ENCODE data around the gene FIBP.
"Not testable (repeated sequence)": the region's sequence is repeated elsewhere in the genome, so short reads cannot be mapped to it uniquely, and the experiment has no call there.

The FIBP gene

GRCh38 chr11:65857853-65858680 is 30.2 kb downstream of the FIBP start, which contains the start of gene CFL1:
CFL1 (minus strand) TSS chr11:65858180; CDS start chr11:65858099, 81 bp downstream.
- DNase-seq, result peak; percentile 97

GRCh38 chr11:65857500-65857852 is 30.8 kb downstream of the FIBP start:
- DNase-seq, result peak; percentile 65

- DNase-seq, result peak; percentile 48
Observed at GRCh38 chr11:65856689-65857499, 31.4 kb downstream of the FIBP start.

GRCh38 chr11:65855927-65856363 is 32.3 kb downstream of the FIBP start:
- no peak for DNase-seq

GRCh38 chr11:65854852-65855837 is 33.1 kb downstream of the FIBP start:
- no peak for DNase-seq

GRCh38 chr11:65854161-65854592 is 34.1 kb downstream of the FIBP start:
- no peak for DNase-seq

GRCh38 chr11:65853246-65853979 is 34.9 kb downstream of the FIBP start:
- no peak for DNase-seq

GRCh38 chr11:65852508-65853245 is 35.6 kb downstream of the FIBP start:
- DNase-seq, result no peak

GRCh38 chr11:65851811-65852507 is 36.3 kb downstream of the FIBP start:
- DNase-seq, result no peak

GRCh38 chr11:65851083-65851579 is 37.1 kb downstream of the FIBP start:
- no peak for DNase-seq

- no peak for DNase-seq
Observed at GRCh38 chr11:65850217-65851082, 37.8 kb downstream of the FIBP start.

- no peak for DNase-seq
Observed at GRCh38 chr11:65849771-65850216, 38.5 kb downstream of the FIBP start.

GRCh38 chr11:65849366-65849765 is 38.9 kb downstream of the FIBP start:
- DNase-seq, result no peak

GRCh38 chr11:65848693-65849092 is 39.6 kb downstream of the FIBP start:
- DNase-seq, result not testable (repeated sequence)

- no peak for DNase-seq
Observed at GRCh38 chr11:65847746-65848145, 40.5 kb downstream of the FIBP start.

- no peak for DNase-seq
Observed at GRCh38 chr11:65844231-65844872, 43.9 kb downstream of the FIBP start.

- DNase-seq, result no peak
Observed at GRCh38 chr11:65843811-65844210, 44.5 kb downstream of the FIBP start.

GRCh38 chr11:65842144-65842543 is 46.1 kb downstream of the FIBP start:
- no peak for DNase-seq

GRCh38 chr11:65834202-65834601 is 54.1 kb downstream of the FIBP start:
- no peak for DNase-seq
